Astrocyte of the spinal cord (primary cell): ENCODE measurements around the gene SLC24A4.
A peak's percentile ranks its signal among the peaks of the same experiment; 100 is the strongest.

Experiments used
- DNase-seq: peaks from one replicate; pipeline ENCODE4 v3.0.0; 2011; ENCODE audit warnings: low read depth, low spot score
- H3K4me3 ChIP-seq: 2 replicates; pipeline ENCODE4 v1.5.1; 2011; ENCODE audit warnings: low read depth, mild to moderate bottlenecking, low read length, moderate library complexity
- in situ Hi-C: cut with HindIII; loops from 2 replicates; pipeline ENCODE4 v1.10.0; 2017; ENCODE audit warnings: low sequenced_read_pairs
- TF ChIP-seq, protein P1 (sequence below): IDR thresholded peaks from 2 replicates; pipeline ENCODE4 v1.5.1; 2012; ENCODE audit warnings: low read depth, mild to moderate bottlenecking, low read length, inconsistent platforms

SLC24A4 gene

DNA sequence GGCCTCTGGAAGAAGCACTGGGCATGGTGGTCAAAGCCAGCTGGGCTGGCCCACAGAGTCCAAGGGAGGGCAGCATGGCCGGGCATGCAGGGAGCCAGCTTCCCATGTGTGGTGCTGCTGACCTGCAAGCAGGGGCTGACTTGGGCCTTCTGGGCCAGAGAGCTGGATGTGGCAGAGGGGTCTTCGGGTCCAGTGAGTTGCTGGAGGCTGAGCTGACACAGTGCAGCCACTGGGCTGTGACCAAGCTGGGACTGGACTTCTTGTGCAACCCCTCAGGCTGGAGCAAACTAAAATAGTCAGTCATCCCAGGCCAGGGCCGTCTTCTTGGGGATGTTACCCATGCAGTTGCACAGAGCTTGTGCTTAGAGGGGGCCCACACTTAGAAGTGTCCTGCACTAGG, 183.3 kb downstream of the SLC24A4 start:
- in situ Hi-C loops = no loop called here

DNA sequence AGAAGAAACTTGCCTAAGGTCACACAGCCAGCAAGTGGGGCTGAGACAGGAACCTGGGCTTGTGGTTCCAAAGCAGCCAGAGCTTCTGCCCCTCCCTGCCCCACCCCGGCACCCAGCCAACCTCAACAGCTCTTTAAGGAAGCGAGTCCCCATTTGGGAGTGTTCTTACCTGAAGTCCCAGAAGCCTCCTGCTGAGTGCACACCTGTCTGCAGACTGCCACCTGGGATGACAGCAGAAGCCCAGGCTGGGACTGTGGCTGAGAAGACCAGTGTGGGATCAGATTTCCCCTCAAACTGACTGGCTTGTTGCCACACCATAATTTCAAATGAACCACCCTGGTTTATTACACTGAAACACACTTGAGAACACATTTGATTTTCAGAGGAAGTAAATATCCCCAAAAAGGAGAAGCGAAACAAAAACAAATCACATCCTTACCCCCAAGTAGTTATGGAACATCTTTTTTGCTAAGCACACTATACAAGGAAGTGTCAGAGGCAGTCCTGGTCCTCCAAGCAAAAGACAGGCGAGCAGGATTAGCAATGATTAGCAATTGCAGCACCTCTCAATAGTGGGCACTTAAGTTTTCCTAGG, 184.3 kb downstream of the SLC24A4 start:
- in situ Hi-C loops = no loop called here
- no peak for DNase-seq
- no peak overlapping the region for H3K4me3 ChIP-seq
- TF ChIP-seq, protein P1, sequence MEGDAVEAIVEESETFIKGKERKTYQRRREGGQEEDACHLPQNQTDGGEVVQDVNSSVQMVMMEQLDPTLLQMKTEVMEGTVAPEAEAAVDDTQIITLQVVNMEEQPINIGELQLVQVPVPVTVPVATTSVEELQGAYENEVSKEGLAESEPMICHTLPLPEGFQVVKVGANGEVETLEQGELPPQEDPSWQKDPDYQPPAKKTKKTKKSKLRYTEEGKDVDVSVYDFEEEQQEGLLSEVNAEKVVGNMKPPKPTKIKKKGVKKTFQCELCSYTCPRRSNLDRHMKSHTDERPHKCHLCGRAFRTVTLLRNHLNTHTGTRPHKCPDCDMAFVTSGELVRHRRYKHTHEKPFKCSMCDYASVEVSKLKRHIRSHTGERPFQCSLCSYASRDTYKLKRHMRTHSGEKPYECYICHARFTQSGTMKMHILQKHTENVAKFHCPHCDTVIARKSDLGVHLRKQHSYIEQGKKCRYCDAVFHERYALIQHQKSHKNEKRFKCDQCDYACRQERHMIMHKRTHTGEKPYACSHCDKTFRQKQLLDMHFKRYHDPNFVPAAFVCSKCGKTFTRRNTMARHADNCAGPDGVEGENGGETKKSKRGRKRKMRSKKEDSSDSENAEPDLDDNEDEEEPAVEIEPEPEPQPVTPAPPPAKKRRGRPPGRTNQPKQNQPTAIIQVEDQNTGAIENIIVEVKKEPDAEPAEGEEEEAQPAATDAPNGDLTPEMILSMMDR = no peak

More for the DNA sequence above, 183.3 kb downstream of the SLC24A4 start:
- TF ChIP-seq, protein P1 = no peak
- H3K4me3 ChIP-seq = no peak overlapping the region
- DNase-seq = no peak

DNA sequence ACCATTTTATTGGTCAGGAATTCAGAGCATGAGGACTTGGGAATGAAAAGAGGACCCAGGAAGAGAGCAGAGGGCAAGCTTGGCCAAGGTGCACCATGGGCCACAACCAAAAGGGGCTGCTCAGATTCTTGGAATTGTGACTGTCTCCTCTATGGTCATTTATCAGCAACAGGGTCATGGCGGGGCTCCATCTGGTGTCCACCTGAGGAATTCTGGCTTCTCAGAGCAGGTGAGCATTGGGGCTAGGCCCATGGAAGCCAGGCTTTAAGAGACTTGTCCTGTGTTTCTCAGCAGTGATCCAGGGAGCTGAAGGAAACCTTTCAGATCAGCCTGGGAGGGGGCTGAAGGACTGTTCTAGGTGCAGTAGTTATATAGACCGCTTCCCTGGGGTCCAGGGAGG, 188.0 kb downstream of the SLC24A4 start:
- DNase-seq = no peak
- in situ Hi-C loops = no loop called here
- TF ChIP-seq, protein P1 = no peak
- no peak overlapping the region for H3K4me3 ChIP-seq

DNA sequence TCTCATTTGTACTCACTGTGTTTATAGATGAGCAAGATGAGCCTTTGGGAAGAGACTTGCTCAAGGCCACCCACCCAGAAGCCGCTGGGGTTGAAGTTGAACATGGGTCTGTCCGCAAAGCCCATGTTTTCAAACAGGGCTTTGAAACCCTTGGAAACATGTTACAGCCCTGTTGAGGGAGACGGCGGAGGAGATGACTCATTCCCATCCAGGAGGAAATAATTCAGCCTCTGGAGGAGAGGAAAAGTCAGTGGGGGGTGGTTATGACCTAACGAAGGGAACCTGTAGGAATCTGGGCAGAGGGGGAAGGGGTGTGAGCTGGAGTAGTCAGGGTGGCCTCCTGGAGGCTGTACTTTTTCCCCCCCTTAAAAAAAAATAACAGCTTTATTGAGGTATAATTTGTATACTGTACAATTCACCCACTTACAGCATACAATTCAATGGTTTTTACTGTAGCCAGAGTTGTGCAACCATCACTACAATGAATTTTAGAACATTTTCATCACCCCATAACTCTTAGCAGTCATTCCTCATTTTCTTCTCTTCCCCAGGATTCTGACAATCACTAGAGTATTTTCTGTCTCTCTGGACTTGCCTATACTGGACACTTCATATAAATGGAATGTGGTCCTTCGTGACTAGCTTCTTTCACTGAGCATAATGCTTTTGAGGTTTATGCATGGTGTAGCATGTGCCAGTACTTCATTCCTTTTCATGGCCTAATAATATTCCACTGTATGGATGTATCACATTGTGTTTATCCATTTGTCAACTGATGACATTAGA, 188.7 kb downstream of the SLC24A4 start:
- no peak overlapping the region for H3K4me3 ChIP-seq
- peak; percentile 97 for DNase-seq
- in situ Hi-C loops = no loop called here
- TF ChIP-seq, protein P1 = no peak

DNA sequence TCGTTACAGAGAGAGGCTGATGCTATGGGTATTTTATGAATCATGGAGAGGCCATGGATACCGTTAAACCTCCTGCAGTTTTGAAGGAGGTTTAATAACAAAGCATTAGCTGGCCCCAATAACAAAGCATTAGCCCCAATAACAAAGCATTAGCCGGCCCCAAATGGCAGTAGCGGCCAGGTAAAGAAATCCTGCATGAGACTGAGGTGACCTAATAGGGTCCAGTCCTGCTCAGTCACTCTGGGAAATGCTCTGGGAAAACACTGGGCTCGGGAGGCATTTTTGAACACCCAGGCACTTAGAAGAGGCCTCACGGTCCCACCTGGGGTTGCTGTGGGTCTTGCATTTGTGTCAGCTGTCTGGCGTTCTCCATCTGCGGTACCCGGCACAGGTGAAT, 189.8 kb downstream of the SLC24A4 start:
- H3K4me3 ChIP-seq = peak overlapping the region; percentile 68
- in situ Hi-C loops = no loop called here
- TF ChIP-seq, protein P1 = no peak
- DNase-seq = no peak

DNA sequence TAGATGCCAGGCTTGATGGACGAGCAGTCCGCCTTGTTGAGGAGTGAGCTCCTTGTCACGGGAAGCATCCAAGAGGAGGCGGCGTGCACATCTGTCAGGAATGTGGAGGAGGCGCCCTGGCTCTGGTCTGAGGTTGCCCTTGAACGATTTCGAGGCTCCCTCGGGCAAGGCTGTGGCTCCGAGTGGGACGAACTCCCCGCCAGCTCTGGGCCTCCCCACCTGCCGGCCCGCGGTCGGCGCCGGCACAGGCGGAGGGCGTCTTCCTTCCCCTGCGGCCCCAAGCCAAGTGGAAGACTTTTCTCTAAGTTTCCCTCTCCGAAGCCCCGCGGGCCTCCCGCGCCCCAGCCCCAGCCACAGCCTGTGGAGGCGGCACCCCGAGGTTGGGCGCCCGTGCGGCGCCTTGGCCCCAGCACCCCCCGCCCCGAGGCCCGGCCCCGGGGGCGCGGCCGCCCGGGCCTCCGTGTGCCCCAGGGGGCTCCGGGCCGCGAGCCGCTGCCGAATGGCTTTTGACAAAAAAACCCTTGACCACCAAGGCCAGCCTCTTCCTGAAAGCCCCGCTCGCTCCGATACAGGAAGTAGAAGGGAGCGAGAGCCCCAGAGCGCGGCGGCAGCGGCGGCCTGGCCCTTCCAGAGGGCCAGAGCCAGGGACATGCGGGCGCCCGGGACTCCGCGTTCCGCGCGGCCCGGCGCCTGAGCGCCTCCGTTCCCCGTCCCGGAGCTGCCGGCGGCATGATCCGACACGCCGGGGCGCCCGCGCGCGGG, 190.4 kb downstream of the SLC24A4 start, which contains the start of gene RIN3:
TSS of gene RIN3 (plus strand) at position 578 of the 762 bp plus-strand sequence. CDS start at position 730, 152 bp downstream.
- peak within 1 kb of the TSS; percentile 68 for H3K4me3 ChIP-seq
- in situ Hi-C loops = no loop called here
- TF ChIP-seq, protein P1 = no peak
- peak; percentile 67 for DNase-seq
